HepG2 (cell line): ENCODE data around the gene KRT2. TPM values are rescaled to one million over a fixed set of nuclear protein-coding genes. Genes with fewer than 3 reads are reported as not detected.

ENCODE experiments used
- ATAC-seq: fragments of 200-7000 bp; cut with Tn5 transposase; 3 replicates; pipeline ENCODE4 v1.9.1; 2020; ENCODE audit warnings: mild to moderate bottlenecking, moderate library complexity
- BruUV-seq: library from RNA; stranded (reverse); fragments of 400-500 nt; replicated peaks from 2 replicates; lab custom pipeline; 2021; lab: Mats Ljungman, UMichigan
- CTCF ChIA-PET: fragments of 300-600 bp; formaldehyde crosslinking; extraction: SDS; loops from one replicate; lab custom pipeline; 2021; ENCODE audit warnings: low total read pairs, inconsistent platforms, low intra/inter-chr PET ratio; lab: Yijun Ruan, JAX
- POLR2A ChIA-PET: fragments of 350-600 bp; sonication (Branson Sonifier 250); formaldehyde crosslinking; loops from one replicate; lab custom pipeline; 2020; ENCODE audit warnings: antibody characterized with exemption, inconsistent platforms; lab: Yijun Ruan, JAX
- DNase-seq: peaks from one replicate; pipeline ENCODE4 v3.0.0-alpha.2; 2015; ENCODE audit warnings: low spot score
- FAIRE-seq: peaks from 3 replicates; lab custom pipeline; 2011; peaks lifted over from hg19 to GRCh38; lab: Jason Lieb, UNC
- H2AFZ ChIP-seq: one replicate; pipeline ENCODE4 v1.6.1; 2011; ENCODE audit warnings: low read length, inconsistent platforms
- H3K27ac ChIP-seq: fragments of 300-600 bp; 3 replicates; pipeline ENCODE4 v1.8.0; 2011; ENCODE audit warnings: mixed run types, mild to moderate bottlenecking, mixed read lengths, low read length, inconsistent platforms; ENCODE audit not compliant: insufficient read depth; ENCODE audit errors: extremely low read length
- H3K27me3 ChIP-seq, 2 experiments: fragments of 200-600 bp in 1 of 2; 2 replicates in 1 of 2; 3 replicates in 1 of 2; pipeline versions ENCODE4 v1.6.0 to v1.8.0; 2011; ENCODE audit warnings: low read length in 2 of 2, mild to moderate bottlenecking in 2 of 2, moderate library complexity in 2 of 2, inconsistent platforms in 1 of 2; ENCODE audit not compliant: insufficient read depth in 2 of 2, control insufficient read depth in 1 of 2
- H3K36me3 ChIP-seq, 2 experiments: fragments of 200-600 bp in 1 of 2; replicated peaks in 1 of 2; 2 replicates in 1 of 2; 3 replicates in 1 of 2; pipeline versions ENCODE4 v1.5.1 to v1.8.0; 2011; ENCODE audit warnings: low read length in 2 of 2, inconsistent platforms in 1 of 2; ENCODE audit not compliant: insufficient read depth in 2 of 2, control insufficient read depth in 1 of 2
- H3K4me1 ChIP-seq: 2 replicates; pipeline ENCODE4 v1.5.1; 2012; ENCODE audit warnings: low read length, inconsistent platforms; ENCODE audit not compliant: insufficient read depth
- H3K4me2 ChIP-seq: 2 replicates; pipeline ENCODE4 v1.6.0; 2011; ENCODE audit warnings: low read depth, low read length, inconsistent platforms
- H3K4me3 ChIP-seq, 3 experiments: fragments of 200-600 bp in 1 of 3; sonication (generic), shearing (Covaris generic) in 1 of 3; replicated peaks in 1 of 3; 2 replicates each; pipeline ENCODE4 v1.5.1; 2011 to 2016; ENCODE audit warnings: low read length in 3 of 3, inconsistent platforms in 2 of 3, low read depth in 2 of 3, mild to moderate bottlenecking in 2 of 3, control low read depth in 1 of 3, mixed read lengths in 1 of 3; ENCODE audit not compliant: insufficient read depth in 1 of 3
- H3K79me2 ChIP-seq: one replicate; pipeline ENCODE4 v1.6.1; 2011; ENCODE audit warnings: low read length, inconsistent platforms; ENCODE audit not compliant: insufficient read depth
- H3K9ac ChIP-seq: 2 replicates; pipeline ENCODE4 v1.6.0; 2011; ENCODE audit warnings: mild to moderate bottlenecking, low read depth, low read length, inconsistent platforms; ENCODE audit not compliant: insufficient read depth
- H3K9me3 ChIP-seq: 2 replicates; pipeline ENCODE4 v1.5.1; 2012; ENCODE audit warnings: mild to moderate bottlenecking, low read length
- H4K20me1 ChIP-seq: 2 replicates; pipeline ENCODE4 v1.6.0; 2011; ENCODE audit warnings: inconsistent platforms, mild to moderate bottlenecking, low read length, moderate library complexity; ENCODE audit not compliant: insufficient read depth
- MIER2 ChIP-seq: IDR thresholded peaks from 2 replicates; pipeline ENCODE4 v1.6.1; 2016; ENCODE audit warnings: missing biosample characterization, missing genetic modification reagents
- MTA1 ChIP-seq: sonication (generic); formaldehyde crosslinking; IDR thresholded peaks from 2 replicates; pipeline ENCODE4 v1.4.0; 2020; ENCODE audit warnings: missing genetic modification reagents, mild to moderate bottlenecking, borderline replicate concordance
- SMAD3 ChIP-seq: sonication (generic); formaldehyde crosslinking; IDR thresholded peaks from 2 replicates; pipeline ENCODE4 v1.4.0; 2020; ENCODE audit warnings: missing genetic modification reagents
- SOX13 ChIP-seq, 3 experiments: fragments of 450-650 bp in 1 of 3; sonication (generic) in 1 of 3; formaldehyde crosslinking in 1 of 3; IDR thresholded peaks in 2 of 3; conservative IDR thresholded peaks in 1 of 3; 2 replicates each; pipeline versions ENCODE4 v1.5.0 to v1.6.1; 2016 to 2020; ENCODE audit warnings: antibody characterized with exemption in 1 of 3, mild to moderate bottlenecking in 1 of 3, missing compliant biosample characterization in 1 of 3, missing genetic modification reagents in 1 of 3, moderate library complexity in 1 of 3
- TMF1 ChIP-seq: sonication (generic); formaldehyde crosslinking; IDR thresholded peaks from 2 replicates; pipeline ENCODE4 v1.8.1; 2022; ENCODE audit warnings: low read depth, missing genetic modification reagents
- ZBTB37 ChIP-seq: sonication (generic); formaldehyde crosslinking; IDR thresholded peaks from 2 replicates; pipeline ENCODE4 v1.4.0; 2020; ENCODE audit warnings: mild to moderate bottlenecking, missing genetic modification reagents
- ZFP41 ChIP-seq: sonication (generic); formaldehyde crosslinking; IDR thresholded peaks from 2 replicates; pipeline ENCODE4 v1.4.0; 2020; ENCODE audit warnings: mild to moderate bottlenecking, missing genetic modification reagents, borderline replicate concordance
- WGBS: methylation state at CpG from one replicate; pipeline ENCODE4 v1.1.6; 2017; ENCODE audit warnings: low lambda C conversion rate; 5-methylcytosine and 5-hydroxymethylcytosine counted together
- in situ Hi-C: cut with HindIII; loops from 2 replicates; pipeline ENCODE4 v1.10.0; 2017; ENCODE audit warnings: low pct_unique_long_range_greater_than_20kb; ENCODE audit not compliant: extremely low pct_ligation_motif_present
- intact Hi-C: fragments of 100-400 bp; cut with micrococcal nuclease; formaldehyde crosslinking; loops from one replicate; pipeline ENCODE4 v1.10.0; 2022; ENCODE audit not compliant: unreplicated experiment
- polyA plus RNA-seq, 8 experiments: library from polyadenylated mRNA; depleted of rRNA in 3 of 8; stranded (reverse) in 7 of 8; unstranded in 1 of 8; fragments of >200 nt; fragmentation: Illumina TruSeq in 4 of 8; extraction: Trizol in 4 of 8; gene quantifications; 2 replicates each; pipeline versions ENCODE4 v1.2.1 to v1.2.3, GENCODE V29; 2011 to 2016; ENCODE audit warnings: low read depth in 4 of 8, missing spikeins in 1 of 8, mixed read lengths in 1 of 8; ENCODE audit not compliant: insufficient read depth in 1 of 8
- total RNA-seq, 5 experiments: library from RNA; depleted of rRNA; stranded (reverse); fragments of >200 nt; fragmentation: Illumina TruSeq; extraction: Trizol; gene quantifications; 2 replicates each; pipeline ENCODE4 v1.2.3, GENCODE V29; 2016; ENCODE audit warnings: low read depth in 1 of 5
- TF ChIP-seq, protein P1 (sequence below): sonication (generic); formaldehyde crosslinking; IDR thresholded peaks from one replicate; pipeline ENCODE4 v1.5.1; 2020; ENCODE audit warnings: mild to moderate bottlenecking, missing genetic modification reagents; ENCODE audit errors: not compliant biosample characterization
- TF ChIP-seq, protein P2 (sequence below): sonication (generic); formaldehyde crosslinking; conservative IDR thresholded peaks from 2 replicates; pipeline ENCODE4 v1.4.0; 2020; ENCODE audit warnings: mild to moderate bottlenecking, missing genetic modification reagents, moderate library complexity

KRT2 gene
- total and polyA plus RNA-seq, 2 of the 13 experiments (the other 11 are each of a cell fraction or from before 2014, with no cell fraction given): not detected

DNA sequence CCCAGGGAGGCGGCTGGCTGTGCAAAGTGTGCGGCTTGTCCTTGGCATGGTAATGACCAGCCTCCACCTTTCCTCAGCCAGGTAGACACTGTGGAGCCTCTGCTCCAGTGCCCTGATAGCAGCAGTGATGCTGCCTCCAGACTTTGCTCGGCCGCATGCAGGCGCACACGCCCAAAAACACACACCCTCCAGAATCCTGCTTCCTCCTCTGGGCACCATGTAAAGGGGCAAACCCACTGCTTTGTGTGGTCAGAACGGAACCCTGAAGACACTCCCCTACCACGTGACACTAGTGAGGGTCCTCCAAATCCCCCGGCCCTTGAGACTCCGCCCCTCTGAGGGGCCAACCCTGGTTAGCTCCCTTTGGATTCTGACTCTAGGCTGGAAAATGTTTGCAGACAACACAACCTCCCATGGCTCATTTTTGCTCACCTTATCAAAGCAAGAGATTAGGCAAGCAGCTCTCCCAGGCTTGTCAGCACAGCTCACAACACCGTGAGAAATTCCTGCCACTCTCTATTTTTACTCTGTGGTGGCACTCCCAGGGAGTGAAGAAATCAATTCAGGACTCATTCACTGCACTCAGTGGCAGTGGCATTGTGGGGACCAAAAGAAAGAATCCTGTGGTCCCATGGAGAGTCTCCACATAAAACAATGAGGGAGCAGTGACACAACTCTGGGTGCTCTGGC lies 46.8 kb upstream of the KRT2 start:
- H3K9ac ChIP-seq: no peak overlapping the region
- no peak overlapping the region for H3K4me2 ChIP-seq
- intact Hi-C loops: no loop called here
- H4K20me1 ChIP-seq: no peaks in the 10 kb centered on the region
- DNase-seq (no peak), ATAC-seq (no peak), FAIRE-seq (no peak)
- H3K4me1 ChIP-seq: no peaks in the 10 kb centered on the region
- no peaks in the 10 kb centered on the region for H3K9me3 ChIP-seq
- CTCF ChIA-PET: no interaction called here
- POLR2A ChIA-PET: no interaction called here
- BruUV-seq: no TSS peak
- no peak overlapping the region for H3K27ac ChIP-seq
- H3K27me3 ChIP-seq: peaks cover 7 to 26% of the 10 kb centered on the region in 2 experiments; a peak in 4 of 5 replicates
- H3K4me3 ChIP-seq: no peak overlapping the region
- H2AFZ ChIP-seq: no peak overlapping the region
- WGBS: 17% methylated on average over 7 of the region's 11 CpGs
- no peaks in the 10 kb centered on the region for H3K36me3 ChIP-seq
- in situ Hi-C loops: loop anchor here (25.0 kb wide), 1 partner anchor 289 kb away; no protein-coding TSS in a partner anchor
- H3K79me2 ChIP-seq: no peaks in the 10 kb centered on the region
- no peak for TF ChIP-seq TMF1 (CRISPR knock-in tag)
- TF ChIP-seq MTA1 (CRISPR knock-in tag): no peak
- TF ChIP-seq, protein P1, sequence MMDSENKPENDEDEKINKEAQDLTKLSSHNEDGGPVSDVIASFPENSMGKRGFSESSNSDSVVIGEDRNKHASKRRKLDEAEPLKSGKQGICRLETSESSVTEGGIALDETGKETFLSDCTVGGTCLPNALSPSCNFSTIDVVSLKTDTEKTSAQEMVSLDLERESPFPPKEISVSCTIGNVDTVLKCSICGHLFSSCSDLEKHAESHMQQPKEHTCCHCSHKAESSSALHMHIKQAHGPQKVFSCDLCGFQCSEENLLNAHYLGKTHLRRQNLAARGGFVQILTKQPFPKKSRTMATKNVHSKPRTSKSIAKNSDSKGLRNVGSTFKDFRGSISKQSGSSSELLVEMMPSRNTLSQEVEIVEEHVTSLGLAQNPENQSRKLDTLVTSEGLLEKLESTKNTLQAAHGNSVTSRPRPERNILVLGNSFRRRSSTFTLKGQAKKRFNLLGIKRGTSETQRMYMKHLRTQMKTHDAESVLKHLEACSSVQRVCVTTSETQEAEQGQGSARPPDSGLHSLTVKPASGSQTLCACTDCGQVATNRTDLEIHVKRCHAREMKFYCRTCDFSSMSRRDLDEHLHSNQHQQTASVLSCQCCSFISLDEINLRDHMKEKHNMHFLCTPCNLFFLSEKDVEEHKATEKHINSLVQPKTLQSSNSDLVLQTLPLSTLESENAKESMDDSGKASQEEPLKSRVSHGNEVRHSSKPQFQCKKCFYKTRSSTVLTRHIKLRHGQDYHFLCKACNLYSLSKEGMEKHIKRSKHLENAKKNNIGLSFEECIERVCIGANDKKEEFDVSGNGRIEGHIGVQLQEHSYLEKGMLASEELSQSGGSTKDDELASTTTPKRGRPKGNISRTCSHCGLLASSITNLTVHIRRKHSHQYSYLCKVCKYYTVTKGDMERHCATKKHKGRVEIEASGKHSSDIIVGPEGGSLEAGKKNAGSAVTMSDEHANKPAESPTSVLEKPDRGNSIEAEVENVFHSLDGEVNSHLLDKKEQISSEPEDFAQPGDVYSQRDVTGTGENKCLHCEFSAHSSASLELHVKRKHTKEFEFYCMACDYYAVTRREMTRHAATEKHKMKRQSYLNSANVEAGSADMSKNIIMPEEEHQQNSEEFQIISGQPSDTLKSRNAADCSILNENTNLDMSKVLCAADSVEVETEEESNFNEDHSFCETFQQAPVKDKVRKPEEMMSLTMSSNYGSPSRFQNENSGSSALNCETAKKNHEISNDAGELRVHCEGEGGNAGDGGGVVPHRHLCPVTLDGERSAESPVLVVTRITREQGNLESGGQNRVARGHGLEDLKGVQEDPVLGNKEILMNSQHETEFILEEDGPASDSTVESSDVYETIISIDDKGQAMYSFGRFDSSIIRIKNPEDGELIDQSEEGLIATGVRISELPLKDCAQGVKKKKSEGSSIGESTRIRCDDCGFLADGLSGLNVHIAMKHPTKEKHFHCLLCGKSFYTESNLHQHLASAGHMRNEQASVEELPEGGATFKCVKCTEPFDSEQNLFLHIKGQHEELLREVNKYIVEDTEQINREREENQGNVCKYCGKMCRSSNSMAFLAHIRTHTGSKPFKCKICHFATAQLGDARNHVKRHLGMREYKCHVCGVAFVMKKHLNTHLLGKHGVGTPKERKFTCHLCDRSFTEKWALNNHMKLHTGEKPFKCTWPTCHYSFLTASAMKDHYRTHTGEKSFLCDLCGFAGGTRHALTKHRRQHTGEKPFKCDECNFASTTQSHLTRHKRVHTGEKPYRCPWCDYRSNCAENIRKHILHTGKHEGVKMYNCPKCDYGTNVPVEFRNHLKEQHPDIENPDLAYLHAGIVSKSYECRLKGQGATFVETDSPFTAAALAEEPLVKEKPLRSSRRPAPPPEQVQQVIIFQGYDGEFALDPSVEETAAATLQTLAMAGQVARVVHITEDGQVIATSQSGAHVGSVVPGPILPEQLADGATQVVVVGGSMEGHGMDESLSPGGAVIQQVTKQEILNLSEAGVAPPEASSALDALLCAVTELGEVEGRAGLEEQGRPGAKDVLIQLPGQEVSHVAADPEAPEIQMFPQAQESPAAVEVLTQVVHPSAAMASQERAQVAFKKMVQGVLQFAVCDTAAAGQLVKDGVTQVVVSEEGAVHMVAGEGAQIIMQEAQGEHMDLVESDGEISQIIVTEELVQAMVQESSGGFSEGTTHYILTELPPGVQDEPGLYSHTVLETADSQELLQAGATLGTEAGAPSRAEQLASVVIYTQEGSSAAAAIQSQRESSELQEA (CRISPR knock-in tag): no peak
- TF ChIP-seq SMAD3 (CRISPR knock-in tag): no peak
- no peak for TF ChIP-seq ZBTB37
- TF ChIP-seq MIER2: no peak
- no peak for TF ChIP-seq SOX13 (IDR thresholded peaks at IDR 0.05)
- no peak for TF ChIP-seq SOX13 (CRISPR knock-in tag; conservative IDR thresholded peaks at IDR 0.05 in 1 of 2, IDR thresholded peaks at IDR 0.05 in 1 of 2)
- no peak for TF ChIP-seq ZFP41
- TF ChIP-seq, protein P2, sequence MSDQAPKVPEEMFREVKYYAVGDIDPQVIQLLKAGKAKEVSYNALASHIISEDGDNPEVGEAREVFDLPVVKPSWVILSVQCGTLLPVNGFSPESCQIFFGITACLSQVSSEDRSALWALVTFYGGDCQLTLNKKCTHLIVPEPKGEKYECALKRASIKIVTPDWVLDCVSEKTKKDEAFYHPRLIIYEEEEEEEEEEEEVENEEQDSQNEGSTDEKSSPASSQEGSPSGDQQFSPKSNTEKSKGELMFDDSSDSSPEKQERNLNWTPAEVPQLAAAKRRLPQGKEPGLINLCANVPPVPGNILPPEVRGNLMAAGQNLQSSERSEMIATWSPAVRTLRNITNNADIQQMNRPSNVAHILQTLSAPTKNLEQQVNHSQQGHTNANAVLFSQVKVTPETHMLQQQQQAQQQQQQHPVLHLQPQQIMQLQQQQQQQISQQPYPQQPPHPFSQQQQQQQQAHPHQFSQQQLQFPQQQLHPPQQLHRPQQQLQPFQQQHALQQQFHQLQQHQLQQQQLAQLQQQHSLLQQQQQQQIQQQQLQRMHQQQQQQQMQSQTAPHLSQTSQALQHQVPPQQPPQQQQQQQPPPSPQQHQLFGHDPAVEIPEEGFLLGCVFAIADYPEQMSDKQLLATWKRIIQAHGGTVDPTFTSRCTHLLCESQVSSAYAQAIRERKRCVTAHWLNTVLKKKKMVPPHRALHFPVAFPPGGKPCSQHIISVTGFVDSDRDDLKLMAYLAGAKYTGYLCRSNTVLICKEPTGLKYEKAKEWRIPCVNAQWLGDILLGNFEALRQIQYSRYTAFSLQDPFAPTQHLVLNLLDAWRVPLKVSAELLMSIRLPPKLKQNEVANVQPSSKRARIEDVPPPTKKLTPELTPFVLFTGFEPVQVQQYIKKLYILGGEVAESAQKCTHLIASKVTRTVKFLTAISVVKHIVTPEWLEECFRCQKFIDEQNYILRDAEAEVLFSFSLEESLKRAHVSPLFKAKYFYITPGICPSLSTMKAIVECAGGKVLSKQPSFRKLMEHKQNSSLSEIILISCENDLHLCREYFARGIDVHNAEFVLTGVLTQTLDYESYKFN (CRISPR knock-in tag): no peak
